Hematopoietic multipotent progenitor cell treated with erythropoietin and hydrocortisone succinate and interleukin-3 and kit ligand, for 6 days (in vitro differentiated cells): ENCODE measurements around the gene CDH13.

Experiments used
- DNase-seq: peaks from one replicate; pipeline ENCODE4 v3.0.0-alpha.2; 2015

CDH13 gene

DNA sequence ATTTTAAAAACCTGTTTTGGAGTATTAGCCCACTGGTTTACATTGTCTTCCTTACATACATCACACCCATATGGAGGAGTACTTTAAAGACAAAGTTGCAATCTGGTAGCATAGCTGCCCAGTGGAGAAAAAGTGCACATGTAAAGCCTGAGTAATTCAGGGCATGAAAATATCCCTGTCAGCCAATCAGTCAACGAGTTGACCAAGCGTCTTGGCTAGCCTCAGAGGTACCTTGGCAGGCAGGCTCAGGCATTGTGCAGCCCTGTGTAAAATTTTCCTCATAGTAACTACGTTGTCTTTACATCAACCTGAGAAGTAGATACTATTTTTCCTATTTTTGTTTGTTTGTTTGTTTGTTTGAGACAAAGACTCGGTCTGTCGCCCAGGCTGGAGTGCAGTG lies 339.0 kb downstream of the CDH13 start:
- no peak for DNase-seq

DNA sequence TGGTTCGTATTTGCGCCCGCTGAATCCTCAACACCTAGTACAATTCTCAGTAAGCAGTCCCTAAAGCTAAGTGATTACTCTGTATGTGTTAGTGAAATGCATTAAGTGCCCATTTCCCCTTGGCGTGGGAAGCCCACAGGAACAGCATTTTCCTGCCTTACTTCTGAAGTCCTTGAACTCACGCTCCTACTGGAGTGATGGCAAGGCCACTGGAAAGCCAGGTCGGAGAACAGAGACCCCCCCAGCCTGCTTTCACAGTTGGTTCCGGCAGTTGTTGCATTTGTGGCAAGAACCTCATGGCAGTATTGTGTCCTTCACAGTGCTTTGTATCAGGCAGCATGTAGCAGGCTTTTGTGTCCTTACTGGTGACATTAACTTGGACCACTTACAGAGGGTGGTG lies 340.7 kb downstream of the CDH13 start:
- DNase-seq = no peak

DNA sequence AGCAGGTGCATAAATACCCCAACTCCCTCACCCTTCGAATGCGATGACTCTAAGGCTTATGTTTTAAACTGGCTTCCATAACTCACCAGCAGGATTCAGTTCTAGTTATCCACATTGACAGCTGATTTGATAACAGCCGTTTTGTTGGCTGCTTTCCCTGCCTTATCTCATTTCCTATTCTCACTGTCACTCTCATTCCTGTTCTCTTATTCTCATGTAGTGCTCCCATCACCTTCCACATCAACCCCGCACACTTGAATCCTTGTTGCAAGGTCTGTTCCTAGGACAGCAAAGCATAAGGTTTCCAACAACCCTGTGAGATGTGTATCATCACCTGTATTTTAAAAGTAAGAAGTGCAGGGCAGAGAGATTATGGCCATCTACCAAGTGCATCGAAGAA lies 344.4 kb downstream of the CDH13 start:
- no peak for DNase-seq

DNA sequence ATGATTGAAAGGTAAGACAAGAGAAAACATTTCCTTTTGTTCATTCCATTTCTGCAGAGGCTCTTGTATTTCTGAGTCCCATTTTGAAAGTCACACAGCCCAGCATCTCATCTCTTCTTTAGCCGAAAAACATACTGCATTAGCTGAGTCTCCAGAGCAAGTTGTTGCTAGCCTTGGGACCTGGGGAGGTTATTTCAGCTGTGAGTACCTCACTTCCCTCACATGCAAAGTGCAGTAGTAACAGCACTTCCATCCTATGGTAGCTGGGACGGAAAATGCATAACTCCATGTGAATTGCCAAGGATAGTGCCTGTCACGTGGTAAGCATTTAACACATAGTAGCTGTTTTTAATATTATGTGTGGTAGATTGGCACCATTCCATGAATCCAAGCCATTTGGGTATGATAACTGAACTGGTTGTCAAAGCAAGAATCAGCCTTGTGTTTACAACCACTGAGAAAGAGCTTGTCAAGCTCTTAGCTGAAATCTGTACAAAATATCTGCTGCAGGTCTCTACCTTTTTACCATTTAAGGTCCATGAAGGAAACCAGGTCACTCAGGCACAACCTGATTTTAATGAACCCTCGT lies 345.7 kb downstream of the CDH13 start:
- no peak for DNase-seq

DNA sequence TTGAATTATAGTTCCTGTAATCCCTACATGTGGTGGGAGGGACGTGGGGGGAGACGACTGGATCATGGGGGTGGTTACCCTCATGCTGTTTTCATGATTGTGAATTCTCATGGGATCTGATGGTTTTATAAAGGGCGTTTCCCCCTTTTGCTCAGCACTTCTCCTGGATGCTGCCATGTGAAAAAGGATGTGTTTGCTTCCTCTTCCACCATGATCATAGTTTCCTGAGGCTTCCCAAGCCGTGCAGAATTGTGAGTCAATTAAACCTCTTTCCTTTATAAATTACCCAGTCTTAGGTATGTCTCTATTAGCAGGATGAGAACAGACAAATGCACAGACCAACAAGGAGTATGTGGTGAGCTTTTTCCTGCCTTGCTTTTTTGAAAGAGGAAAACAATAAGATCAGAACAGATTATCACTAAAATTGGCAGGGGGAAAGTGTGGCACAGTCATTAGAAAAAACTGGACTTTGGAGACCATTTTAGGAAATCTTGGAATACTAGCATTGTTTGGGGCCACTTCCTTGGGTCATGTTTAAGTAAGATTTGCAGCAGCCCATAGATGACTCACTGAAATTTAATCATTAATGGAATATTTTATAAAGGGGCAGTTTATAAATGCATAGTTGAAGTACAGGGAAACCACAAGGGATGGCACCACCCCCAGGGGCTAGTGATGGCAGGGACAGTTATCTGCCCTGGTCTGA lies 352.8 kb downstream of the CDH13 start:
- DNase-seq = no peak

DNA sequence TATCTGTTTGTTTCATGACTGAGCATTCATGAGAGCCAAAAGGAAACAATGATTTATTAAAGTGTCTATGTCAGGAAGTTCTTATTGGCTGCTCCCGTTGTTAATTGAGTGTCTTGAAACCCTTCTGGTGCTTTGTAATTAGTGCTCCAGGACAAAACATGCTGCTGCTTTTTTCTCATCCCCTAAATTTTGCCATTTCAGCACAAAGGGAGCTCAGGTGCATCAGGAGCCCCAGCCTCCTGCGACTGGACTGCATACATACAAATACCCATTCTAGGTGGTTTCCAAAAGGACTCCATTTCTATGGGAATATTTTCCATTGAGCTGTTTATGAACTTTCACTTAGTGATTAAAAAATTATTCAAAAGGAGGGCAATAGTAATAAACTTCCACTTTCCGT lies 354.0 kb downstream of the CDH13 start:
- no peak for DNase-seq

DNA sequence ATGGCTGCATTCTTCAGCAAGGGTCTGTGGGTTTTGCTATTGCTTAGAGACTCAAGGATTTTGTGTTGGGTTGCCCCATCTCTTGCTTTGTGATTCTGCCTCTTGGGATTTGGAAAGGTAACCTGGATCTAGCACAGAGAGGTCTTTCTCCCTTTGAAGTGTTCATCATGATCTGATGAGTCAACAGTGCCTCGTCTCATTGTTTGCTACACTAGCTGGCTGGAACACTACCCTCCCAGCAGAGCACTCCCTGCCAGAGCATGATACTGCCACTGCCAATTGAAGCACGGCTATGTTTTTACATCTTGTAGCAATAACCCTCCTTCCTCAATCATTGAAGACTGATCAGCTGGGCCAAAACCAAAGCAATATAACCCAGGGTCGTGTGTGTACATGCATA lies 361.0 kb downstream of the CDH13 start:
- no peak for DNase-seq

DNA sequence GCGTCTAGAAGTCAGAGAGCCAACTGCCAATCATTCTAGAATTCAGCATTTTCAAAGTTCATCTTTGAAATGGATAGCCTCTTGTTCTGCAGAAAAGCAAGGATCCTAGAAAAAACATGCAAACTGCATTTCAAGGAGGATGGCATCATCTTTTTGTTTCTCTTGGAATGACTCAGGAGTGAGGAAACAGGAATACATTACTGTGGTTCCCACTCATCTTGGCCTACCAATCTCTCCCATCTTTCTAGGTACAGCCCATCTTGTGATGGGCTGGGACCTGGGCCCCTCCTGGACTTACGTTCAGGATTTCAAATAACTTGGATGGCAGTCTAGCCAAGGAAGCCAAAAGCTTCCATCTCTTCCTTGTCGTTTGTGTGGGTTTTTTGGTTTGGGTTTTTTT lies 363.4 kb downstream of the CDH13 start:
- no peak for DNase-seq

DNA sequence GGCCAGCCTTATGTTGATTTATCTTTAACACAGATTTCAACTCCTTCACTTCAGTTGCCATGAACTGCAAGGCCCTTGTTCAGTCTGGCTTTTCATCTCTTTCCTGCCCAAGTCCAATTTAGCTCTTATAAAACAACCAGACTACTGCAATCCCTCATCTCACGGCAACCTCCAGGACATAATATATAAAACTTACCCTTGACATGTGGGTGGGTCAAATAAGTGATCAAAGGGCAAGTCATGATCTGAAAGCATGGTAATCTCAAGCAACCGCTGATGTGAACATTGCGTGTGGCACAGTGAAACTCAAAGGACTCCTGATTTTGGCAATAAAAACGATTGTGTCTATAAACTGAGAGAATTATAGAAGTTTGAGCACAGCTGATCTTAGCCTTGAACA lies 364.6 kb downstream of the CDH13 start:
- DNase-seq = no peak

DNA sequence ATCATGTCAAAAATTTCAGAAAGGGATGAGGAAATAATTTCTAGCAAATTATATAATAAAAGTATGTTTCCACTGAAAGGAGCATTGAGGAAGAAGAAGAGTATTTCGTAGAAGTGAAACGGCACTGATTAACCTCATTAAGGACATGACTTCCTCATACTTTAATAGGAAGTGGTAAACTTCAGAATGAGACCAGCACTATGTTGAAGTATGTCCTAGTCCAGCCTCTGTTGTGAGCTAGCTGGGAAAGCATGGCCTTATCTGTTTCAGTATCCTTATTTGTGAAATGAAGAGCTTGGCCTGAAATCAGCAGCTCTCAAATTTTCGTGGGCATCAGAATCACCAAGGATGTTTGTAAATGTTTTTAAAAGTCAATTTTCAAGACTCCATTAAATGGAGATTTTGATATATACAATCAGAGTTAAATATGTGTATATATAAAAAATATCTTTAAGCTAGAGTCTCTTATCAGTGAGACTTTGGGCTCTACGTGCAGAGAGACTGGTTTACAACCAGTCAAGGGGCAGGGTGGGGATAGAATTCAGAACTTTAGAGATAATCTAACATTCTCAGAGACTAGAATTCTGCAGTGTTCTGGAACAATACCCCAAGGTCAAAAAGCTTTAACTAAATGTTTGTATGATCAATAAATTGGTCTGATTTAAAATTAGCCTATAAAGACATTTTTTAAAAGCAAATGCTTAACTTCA lies 365.4 kb downstream of the CDH13 start:
- DNase-seq = no peak

DNA sequence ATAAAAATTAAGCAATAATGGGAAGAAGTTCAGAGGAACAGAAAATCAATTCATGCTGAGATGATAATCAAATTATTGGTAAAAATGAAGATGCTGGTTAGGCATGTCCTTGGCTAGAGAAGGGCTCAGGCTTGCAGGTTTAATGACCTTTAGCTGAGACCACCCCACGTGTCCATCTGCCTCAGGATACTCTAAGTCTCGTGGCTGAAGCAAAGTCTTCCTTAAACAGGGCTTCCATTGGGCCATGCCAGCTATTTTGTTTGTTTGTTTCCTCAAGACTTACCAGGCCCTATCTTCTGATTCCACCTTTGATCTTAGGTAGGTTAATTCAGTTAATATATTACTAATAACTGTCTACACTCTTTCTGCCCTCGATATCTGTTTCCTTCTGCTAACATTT lies 366.0 kb downstream of the CDH13 start:
- no peak for DNase-seq

DNA sequence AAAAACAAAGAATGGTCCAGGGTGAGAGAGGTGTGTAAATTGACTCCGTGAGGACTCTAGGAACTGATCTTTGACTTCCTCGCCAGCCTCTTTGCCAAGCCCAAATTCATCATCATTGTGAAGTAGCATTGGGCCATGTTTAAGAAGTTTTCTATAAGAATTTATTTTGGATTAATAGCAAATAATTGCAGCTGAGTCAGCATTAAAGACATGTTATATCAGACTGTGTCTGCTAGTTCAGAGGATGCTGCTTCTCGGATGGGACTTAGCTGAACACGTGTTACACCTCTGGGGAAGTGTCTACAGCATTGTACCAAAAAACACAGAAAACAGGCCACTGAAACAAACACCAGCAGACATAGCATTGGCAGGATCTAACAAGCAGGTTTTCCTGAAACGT lies 366.6 kb downstream of the CDH13 start:
- DNase-seq = no peak

DNA sequence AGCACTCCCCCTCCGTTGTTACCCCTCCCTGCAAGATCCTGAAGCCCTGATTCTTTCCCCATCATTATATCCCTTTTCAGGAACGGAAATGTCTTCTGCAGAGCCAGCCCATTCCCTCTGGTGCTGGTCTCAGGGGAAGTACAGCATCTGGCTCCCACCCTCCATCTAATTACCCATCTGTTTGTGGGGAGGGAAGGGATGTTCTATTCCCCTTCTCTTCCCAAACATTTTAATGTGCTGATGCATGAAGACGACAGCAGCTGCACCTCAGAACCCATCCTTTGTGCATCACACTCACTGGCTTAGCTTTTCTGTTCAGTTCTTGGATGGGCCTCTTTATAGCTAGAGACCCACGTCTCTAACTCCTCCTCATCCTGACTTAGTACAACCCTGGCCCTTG lies 367.2 kb downstream of the CDH13 start:
- no peak for DNase-seq

DNA sequence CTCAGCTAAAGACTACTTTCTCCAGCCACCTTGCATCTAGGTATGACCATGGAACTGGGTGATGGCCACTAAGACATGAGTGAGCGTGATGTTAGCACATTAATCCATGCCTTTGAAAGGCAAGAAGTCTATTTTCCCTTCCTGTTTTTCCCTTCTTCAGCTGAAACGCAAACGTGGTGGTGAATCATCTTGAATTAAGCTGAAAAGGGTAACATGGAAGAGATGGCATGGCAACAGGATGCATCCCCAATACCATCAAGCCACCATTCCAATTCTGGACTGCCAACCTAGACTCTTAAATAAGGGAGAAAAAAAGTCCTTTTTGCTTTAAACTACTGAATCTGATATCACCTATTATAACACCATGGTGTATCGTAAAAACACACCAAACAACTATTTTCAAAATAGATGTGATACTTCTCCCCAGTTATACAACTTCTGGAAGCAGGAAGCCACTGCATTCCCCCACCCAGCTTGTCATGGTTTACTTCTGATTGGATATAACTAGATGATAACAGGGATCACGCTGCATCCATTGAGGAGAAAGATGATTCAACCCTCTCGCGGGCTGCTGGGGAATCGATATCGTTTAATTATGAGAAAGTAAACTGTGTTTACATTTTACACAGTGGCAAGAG lies 368.6 kb downstream of the CDH13 start:
- no peak for DNase-seq

DNA sequence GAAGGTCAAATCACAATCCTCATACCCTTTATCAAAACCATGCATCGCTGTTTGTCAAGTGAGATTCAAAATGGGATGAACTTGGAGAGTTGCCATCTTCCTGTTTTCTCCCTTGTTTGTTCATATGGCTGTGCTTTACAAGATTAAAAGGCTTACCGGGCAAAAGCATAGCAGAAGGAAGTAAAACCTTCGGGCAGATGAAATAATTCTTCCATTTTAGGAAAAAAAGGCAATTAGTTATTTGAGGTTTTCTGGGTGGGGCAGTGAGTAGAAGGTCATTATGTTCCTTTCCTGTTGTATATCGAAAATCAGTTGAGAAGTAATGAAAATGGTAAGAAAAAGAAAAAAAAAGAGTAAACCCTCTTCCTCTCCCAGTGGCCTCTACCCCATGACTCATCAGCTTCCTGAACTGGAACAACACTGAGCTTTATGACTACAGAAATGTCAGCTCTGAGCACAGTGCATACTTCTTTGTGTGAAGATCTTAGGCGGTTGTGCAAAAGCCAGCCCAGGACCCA lies 369.2 kb downstream of the CDH13 start:
- no peak for DNase-seq

DNA sequence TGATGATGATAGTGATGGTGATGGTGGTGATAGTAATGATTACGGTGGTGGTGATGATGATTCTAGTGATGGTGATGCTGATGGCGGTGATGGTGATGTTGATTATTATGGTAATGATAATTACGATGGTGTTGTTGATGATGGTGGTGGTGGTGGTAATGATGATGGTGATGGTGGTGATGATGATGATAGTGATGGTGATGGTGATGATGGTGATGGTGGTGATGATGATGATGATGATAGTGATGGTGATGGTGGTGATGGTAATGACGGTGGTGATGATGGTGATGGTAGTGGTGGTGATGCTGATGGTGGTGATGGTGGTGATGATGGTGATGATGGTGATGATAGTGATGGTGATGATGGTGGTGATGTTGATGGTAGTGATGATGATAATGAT lies 370.0 kb downstream of the CDH13 start:
- no peak for DNase-seq

DNA sequence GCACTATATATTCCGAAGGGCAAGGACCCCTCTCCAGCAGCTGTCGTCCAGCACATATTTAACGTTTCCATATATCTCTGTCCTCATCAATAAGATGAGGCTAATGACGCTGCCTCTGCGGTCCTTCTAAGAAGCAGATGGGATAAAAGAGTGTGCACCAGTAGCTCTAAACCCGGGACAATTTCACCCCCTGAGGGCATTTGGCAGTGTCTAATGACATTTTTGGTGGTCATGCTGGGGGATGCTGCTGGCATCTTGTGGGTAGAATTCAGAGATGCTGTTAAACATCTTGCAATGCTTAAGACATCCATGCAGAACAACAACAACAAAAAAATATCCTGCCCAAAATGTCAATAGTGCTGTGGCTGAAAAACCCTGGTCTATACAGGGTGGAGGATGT lies 372.9 kb downstream of the CDH13 start:
- DNase-seq = no peak

DNA sequence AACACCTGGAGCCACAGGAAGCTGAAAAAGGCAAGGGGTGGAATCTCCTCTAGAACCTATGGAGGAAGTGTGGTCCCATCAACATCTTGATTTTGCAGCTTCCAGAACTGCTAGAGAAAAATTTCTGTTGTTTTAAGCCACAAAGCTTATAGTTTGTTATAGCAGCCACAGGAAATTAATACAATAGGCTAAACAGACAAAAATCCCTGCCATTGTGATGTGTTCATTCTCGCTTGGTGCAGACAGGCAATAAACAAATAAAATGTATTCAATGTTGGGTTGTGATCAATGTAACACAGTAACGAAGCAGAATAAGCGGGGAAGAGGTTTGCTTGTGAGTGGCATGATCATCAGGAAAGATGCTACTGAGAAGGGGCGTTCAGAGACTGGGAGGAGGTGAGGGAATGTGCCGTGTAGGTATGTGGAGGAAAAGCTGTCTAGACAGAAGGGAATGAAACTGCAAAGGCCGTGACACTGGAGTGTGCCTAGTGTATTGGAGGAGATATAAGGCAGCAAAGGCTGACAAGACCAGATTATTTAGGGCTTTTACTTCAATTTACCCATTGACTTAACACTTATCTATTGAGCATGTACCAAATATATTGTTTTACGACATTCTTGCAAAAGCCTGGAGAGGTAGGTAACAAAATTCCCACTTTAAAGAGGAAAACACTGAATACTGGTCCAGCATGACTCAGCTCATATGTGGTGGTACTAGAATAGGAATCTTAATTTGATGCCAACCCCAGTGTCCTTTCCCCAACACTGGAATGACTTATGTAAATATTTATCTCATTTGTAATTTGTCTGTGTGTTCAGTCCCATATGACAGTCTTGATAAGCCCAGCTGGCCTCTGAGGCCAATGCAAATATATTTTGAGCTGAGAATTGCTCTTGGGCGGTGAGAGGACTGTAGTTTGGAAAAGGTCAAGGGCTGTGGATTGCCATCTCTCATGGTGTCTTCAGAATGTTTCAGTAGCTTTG lies 375.9 kb downstream of the CDH13 start:
- no peak for DNase-seq

DNA sequence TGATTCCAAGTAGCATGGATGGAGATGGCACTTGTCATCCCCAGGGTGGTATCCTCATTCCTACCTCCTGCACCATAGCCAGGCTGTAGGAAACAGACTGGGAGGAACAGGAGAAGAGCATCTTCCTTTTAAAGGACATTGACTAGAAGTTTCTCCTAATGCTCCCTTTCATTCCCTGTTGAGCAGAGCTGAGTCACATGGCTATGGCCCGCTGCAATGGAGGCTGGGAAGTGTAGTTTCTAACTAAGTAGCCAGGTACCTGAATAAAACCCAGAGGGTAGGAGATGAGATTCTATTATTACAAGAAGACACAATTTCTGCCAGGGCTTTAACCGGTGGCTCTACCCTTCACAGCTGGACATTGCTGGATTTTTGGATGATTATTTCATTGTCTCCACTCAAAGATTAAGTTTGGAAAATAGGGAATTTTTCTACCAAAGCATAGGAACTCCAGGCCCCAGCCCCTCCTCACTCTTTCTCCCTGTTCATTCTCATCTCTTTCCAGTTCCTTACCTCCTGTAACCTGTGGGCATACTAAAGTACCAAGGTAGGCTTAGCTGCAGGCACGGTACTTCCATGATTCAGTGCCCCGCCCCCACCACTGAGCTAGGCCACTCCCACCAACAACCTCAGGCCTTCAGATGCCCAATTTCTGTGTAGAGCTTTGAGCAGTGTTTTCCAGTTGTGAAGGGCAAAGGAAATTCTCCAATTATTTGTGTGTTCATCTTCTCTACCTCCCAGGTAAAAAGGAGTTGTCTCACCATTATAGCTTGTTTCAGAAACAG lies 378.3 kb downstream of the CDH13 start:
- DNase-seq = no peak

DNA sequence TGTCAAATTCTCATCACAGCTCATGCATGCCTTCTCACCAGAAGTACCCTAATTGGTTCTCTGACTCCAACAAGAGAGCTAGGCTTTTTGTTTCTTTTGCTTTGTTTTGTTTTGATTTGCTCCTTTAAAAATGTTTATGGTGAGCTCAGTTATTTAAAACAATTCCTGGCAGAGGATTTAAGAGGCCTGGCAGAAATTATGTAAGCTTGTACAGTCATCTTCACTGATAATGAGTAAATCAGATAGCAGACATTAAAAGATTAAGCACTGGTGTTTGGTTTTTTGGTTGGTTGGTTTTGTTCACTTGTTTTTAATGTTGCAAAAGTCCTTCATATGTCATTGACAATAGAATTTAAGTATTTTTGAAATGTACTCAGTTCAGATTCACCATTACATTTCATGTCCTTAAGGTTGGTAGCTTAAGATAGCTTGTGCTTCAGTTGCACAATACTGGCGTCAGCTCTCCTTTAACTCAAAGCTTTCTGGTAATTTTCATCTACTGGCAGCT lies 378.9 kb downstream of the CDH13 start:
- DNase-seq = no peak
